Kidney epithelial cell (primary cell): ENCODE results near the gene CD7. TPM values are rescaled to one million over a fixed set of nuclear protein-coding genes. Genes with fewer than 3 reads are reported as not detected.

Experiments
- DNase-seq: peaks from one replicate; pipeline ENCODE4 v3.0.0-alpha.2; 2010; ENCODE audit warnings: low read depth
- H3K27me3 ChIP-seq: 2 replicates; pipeline ENCODE4 v1.6.0; 2011; ENCODE audit warnings: low read length; ENCODE audit not compliant: control insufficient read depth, insufficient read depth
- H3K36me3 ChIP-seq: 2 replicates; pipeline ENCODE4 v1.5.1; 2011; ENCODE audit warnings: low read length; ENCODE audit not compliant: control insufficient read depth, insufficient read depth
- H3K4me3 ChIP-seq: 2 replicates; pipeline ENCODE4 v1.5.1; 2011; ENCODE audit warnings: low read depth, mild to moderate bottlenecking, control low read depth, low read length
- total RNA-seq: library from RNA; depleted of rRNA; stranded (reverse); fragments of >200 nt; gene quantifications from 2 replicates; pipeline ENCODE4 v1.2.3, GENCODE V29; 2015
- TF ChIP-seq, protein P1 (sequence below): IDR thresholded peaks from 2 replicates; pipeline ENCODE4 v1.5.1; 2011; ENCODE audit warnings: mild to moderate bottlenecking, moderate library complexity, low read length, control low read depth, inconsistent platforms; ENCODE audit not compliant: insufficient read depth, poor library complexity, severe bottlenecking

Gene CD7
- total RNA-seq, 1 donor from 2014 or later = not detected

DNA sequence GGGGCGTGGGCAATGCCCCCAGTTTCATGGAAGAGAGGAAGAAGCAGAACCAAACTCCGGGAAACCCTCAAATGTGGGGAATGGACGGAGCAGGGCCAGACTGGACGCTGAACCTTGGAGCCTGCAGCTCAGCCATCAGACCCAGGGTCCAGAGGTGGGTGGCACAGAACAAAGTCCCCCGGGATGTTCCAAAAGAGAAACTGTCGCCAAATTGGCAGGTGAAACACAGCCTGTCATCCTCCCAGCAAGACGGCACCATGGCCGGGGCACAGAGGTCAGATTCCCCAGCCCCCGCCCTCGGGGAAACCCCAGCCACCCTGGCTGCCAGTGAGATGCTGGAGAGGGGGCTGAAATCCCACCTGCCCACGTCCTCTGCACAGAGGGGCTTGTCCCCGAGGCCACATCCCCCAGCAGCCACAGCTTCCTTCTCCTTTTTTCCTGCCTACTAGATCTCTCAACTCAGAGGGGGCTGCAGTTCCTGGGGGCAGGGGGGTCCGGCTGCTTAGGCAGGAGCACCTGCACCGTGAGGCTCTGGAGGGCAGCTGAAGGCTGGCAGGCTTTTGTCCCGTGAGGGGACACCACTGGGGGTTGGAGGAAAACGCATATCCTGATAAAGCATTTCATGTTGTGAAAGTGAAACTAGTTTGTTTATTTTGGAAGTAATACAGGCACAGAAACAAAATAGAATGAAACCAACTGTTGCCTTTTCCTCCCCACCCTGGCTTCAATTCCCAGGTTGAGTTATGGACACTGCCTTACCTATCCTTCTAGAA is 17.4 kb upstream of the CD7 start:
- no peak overlapping the region for H3K4me3 ChIP-seq
- H3K27me3 ChIP-seq = peaks cover 19% of the 10 kb centered on the region
- DNase-seq = no peak
- H3K36me3 ChIP-seq = no peaks in the 10 kb centered on the region
- TF ChIP-seq, protein P1, sequence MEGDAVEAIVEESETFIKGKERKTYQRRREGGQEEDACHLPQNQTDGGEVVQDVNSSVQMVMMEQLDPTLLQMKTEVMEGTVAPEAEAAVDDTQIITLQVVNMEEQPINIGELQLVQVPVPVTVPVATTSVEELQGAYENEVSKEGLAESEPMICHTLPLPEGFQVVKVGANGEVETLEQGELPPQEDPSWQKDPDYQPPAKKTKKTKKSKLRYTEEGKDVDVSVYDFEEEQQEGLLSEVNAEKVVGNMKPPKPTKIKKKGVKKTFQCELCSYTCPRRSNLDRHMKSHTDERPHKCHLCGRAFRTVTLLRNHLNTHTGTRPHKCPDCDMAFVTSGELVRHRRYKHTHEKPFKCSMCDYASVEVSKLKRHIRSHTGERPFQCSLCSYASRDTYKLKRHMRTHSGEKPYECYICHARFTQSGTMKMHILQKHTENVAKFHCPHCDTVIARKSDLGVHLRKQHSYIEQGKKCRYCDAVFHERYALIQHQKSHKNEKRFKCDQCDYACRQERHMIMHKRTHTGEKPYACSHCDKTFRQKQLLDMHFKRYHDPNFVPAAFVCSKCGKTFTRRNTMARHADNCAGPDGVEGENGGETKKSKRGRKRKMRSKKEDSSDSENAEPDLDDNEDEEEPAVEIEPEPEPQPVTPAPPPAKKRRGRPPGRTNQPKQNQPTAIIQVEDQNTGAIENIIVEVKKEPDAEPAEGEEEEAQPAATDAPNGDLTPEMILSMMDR = no peak

DNA sequence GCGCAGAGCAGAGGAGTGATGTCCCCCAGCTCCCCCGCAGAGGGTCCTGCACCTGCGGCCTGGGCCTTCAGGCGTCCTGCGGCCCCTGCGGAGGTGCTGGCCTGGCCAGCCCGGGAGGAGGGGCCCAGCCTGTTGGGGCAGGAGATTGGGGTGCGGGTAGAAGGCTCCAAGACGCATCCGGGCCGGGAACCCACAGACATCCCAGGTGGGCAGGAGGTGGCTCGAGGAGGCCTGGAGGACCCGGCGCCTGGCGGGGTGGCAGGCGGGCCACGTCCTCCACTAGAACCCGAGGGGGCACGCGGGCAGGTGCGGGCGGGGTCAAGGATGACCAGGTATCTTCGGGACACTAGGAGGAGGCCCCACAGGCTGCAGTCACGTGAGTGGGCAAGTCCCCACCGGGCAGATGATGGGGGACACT is 16.8 kb upstream of the CD7 start:
- Histone ChIP-seq H3K36me3 (no peaks in the 10 kb centered on the region), H3K27me3 (peaks cover 19% of the 10 kb centered on the region), H3K4me3 (no peak overlapping the region)
- TF ChIP-seq, protein P1 = no peak
- DNase-seq = no peak

DNA sequence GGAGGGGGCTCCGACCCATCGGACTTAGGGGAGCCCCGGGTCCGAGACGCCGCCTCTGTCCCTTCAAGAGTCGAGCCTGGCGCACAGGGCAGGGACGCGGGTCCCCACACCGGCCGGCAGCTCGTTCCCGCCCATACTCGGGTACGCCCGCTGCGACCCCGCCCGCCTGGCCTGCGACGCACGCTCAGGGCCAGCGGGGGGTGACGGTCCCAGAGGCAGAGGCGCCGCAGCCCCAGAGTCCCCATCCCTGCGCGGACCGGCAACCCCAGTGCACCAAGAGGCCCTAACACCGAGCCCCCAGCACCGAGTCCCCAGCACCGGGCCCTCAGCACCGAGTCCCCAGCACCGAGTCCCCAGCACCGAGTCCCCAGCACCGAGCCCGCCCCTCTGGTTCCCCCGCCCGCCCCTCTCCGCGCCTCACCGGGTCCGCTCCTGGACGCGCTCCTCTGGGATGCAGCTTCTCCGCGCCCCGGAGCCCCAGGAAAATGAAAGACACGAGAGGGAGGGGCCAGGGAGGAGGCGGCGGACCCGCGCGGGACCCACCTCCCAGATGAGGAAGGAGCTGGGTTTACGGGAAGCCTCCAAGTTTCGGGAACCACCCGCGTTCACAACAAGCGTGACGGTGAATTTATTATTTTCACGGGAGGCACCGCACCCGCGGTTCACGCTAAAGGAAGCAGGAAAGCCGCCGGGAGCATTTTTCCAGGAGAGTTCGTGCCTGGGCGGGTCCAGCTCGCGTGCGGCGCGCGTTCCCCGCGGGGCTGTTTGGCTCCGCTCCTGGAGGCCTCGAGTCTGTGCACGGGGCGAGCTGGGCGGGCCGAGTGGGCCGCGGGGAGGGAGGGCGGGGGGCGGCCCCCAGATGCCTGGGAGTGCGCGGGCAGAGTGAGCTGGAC is 16.1 kb upstream of the CD7 start, which contains the start of gene SECTM1:
Gene SECTM1 (minus strand): TSS at position 488 of the 893 bp plus-strand sequence. CDS start 6,526 bp downstream, outside the sequence.
- no peak for DNase-seq
- peaks cover 19% of the 10 kb centered on the region for H3K27me3 ChIP-seq
- peak within 1 kb of the TSS; percentile 29 for H3K4me3 ChIP-seq
- TF ChIP-seq, protein P1 = no peak
- H3K36me3 ChIP-seq = no peaks in the 10 kb centered on the region

DNA sequence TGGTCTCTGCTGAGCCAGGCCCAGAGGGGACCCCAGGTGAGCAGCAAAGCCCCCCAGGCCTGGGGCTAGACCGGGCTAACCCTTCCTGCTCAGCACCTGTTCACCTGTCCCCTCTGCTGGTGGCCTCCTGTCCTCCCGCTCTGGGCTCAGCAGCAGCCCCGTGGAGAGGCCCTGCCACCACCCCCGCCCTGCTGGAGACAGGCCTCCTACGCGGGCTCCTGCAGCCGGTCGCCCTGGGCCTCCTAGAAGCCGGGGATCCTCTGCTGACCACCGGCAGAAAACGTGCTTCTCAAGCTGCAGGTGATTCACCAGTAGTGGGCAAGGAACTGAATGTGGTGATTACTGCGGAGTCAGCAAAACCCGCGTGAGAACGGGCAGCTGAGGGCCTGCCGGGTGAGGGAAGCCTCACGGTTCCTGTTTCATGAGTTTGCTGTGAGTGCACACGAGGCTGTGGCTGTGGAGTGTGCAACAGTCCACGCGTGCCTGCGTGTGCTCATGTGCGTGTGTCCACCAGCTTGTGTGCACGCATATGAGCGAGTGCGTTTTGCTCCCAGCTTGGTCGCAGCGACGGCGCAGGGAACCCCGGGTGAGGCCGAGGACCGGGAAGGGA is 15.4 kb upstream of the CD7 start:
- Histone ChIP-seq H3K4me3 (peak overlapping the region; percentile 8), H3K36me3 (no peaks in the 10 kb centered on the region), H3K27me3 (peaks cover 19% of the 10 kb centered on the region)
- peak; percentile 48 for DNase-seq
- TF ChIP-seq, protein P1 = no peak

DNA sequence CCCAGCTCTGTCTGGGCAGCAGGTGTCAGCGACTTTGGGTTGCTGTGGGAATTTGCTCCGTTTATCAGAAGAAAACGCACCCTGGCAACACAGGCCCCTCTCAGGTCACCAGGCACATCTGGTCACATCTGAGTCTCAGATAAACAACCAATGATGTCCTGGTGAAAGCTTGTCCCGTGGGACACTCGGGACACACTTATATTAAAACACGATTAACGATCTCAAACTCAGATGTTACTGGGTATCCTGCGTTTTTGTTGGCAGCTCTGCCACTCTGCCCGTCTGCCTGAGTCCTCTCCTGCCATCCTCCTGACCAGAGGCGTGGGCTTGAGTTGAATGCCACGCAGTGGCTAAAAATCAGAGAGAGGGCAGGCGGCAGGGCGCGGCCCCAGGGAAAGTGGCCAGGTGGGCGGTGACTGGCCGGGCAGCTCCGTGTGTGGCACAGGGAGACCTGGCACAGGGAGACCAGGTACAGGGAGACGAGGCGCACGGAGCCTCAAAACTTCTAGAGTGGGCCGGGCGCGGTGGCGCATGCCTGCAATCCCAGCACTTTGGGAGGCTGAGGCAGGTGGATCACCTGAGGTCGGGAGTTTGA is 14.0 kb upstream of the CD7 start:
- Histone ChIP-seq H3K4me3 (no peak overlapping the region), H3K27me3 (peaks cover 30% of the 10 kb centered on the region), H3K36me3 (no peaks in the 10 kb centered on the region)
- DNase-seq = no peak
- TF ChIP-seq, protein P1 = no peak
